DMS 273 treated with DMSO at 0.1 percent for 48 hours (cell line): ENCODE measurements around the gene SLC16A1.

Source experiments
- DNase-seq: peaks from one replicate; lab custom pipeline; 2025; lab: John Stamatoyannopoulos, UW

The SLC16A1 gene

GRCh38 chr1:112881742-112882127, 74.3 kb downstream of the SLC16A1 start:
- DNase-seq: no peak

- no peak for DNase-seq
These were observed 76.2 kb downstream of the SLC16A1 start for GRCh38 chr1:112879834-112880233.

- no peak for DNase-seq
These were observed 77.7 kb downstream of the SLC16A1 start for GRCh38 chr1:112878321-112878720.

GRCh38 chr1:112877750-112878149, 78.2 kb downstream of the SLC16A1 start:
- DNase-seq: no peak

- DNase-seq: no peak
These were observed 79.7 kb downstream of the SLC16A1 start for GRCh38 chr1:112876315-112876714.

GRCh38 chr1:112872551-112872962, 83.4 kb downstream of the SLC16A1 start:
- no peak for DNase-seq

GRCh38 chr1:112870887-112871646, 84.9 kb downstream of the SLC16A1 start:
- no peak for DNase-seq

- no peak for DNase-seq
These were observed 86.1 kb downstream of the SLC16A1 start for GRCh38 chr1:112869895-112870294.

- DNase-seq: no peak
These were observed 87.8 kb downstream of the SLC16A1 start for GRCh38 chr1:112868191-112868590.

- no peak for DNase-seq
These were observed 89.0 kb downstream of the SLC16A1 start for GRCh38 chr1:112866981-112867380.

GRCh38 chr1:112866151-112866550, 89.8 kb downstream of the SLC16A1 start:
- no peak for DNase-seq

GRCh38 chr1:112862753-112863426, 93.1 kb downstream of the SLC16A1 start:
- no peak for DNase-seq
